Measurements from ENCODE around the gene COX6B2.

COX6B2 gene

DNA sequence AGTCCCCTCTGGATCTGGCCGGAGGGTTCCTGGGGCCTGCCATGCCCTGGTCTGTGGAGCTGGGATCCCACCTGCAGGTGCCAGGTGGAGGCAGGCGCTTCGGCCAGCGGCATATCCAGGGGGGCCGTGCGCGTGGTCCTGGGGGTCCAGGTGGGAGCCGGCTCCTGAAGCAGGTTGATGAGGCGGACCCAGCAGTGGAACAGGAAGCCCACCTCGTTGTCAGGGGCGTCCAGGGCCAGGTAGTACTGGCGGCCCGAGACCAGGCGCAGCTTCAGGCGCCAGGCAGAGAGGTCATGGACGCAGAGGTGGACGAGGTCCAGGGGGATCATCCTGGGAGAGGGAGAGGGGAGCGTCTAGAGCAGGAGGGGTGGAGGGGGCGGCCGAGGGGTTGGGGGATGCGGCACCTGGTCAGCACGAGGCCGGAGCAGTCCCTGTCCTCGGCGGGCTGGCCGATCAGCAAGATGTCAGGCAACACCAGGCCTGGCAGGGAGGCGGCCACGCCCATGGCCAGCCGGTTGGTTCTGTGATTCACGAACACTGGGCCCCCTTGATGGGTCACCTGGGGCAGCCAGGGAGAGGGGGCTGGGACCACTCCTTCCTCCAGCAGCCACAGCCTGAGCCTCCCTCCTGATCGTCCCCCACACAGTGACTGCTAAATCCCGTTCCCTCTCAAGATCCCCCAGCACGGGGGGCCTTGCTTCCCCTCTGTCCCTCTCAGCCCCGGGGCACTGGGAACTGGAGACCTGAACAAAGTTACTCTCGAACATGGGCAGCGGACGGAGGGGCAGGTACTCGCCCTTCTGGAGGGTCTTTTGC, 7.9 kb upstream of the COX6B2 start:
- DNase-seq (ENCODE audit: low read depth in 2 of 3, low spot score in 1 of 3): no peak

DNA sequence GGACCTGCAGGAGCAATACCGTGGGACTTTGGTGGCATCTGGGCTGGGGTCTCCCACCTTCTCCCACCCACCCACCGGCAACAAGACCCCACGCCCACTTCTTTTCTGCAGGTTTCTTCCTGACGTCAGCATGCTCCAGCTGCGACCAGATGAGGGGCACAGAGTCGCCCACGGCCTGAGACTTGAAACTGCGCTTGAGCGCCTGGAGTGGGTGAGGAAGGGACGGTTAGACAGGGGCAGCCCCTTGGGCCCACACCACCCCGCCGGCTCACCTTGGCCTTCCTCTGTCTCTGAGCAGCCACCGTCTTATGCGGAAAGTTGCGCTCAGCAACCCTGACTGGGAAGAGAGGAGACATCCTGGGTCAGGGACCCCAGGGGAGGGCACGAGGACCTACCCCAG, 6.4 kb upstream of the COX6B2 start:
- no peak for DNase-seq (ENCODE audit: low read depth in 2 of 3, low spot score in 1 of 3)

GRCh38 chr19:55358943-55359908, 4.7 kb upstream of the COX6B2 start:
- DNase-seq (ENCODE audit: low read depth in 2 of 3, low spot score in 1 of 3): no peak

- DNase-seq (ENCODE audit: low read depth in 2 of 3, low spot score in 1 of 3): no peak
These were observed 4.0 kb upstream of the COX6B2 start for GRCh38 chr19:55358493-55358892.

GRCh38 chr19:55355213-55355821, 798 bp upstream of the COX6B2 start:
- no peak for DNase-seq (ENCODE audit: low read depth in 2 of 3, low spot score in 1 of 3)

GRCh38 chr19:55353803-55354697, 469 bp downstream of the COX6B2 start:
- peak in 1 of 3 donors; percentile 58 for DNase-seq (ENCODE audit: low read depth in 2 of 3, low spot score in 1 of 3)

DNA sequence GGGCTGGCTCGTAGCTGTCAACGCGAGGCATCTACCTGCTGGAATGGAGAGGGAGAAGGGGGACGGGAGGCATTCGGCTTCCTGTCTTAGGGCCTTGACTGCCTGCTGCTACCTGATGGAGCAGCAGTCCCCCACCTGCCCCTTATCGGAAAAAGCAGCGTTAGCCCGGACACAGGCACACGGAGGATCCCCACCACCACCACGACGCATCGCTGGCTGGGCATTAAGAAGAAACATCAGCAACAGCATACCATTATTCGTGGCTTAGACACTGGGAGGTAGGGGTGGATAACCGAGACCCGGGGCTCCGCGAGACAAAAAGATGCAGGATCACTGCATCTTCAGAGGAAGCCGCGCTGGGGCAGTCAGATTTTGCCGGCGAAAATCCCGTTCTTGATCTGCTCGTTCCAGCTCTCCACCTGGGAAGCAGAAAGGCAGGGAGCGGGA, 1.1 kb downstream of the COX6B2 start:
- DNase-seq (ENCODE audit: low read depth in 2 of 3, low spot score in 1 of 3): no peak

DNA sequence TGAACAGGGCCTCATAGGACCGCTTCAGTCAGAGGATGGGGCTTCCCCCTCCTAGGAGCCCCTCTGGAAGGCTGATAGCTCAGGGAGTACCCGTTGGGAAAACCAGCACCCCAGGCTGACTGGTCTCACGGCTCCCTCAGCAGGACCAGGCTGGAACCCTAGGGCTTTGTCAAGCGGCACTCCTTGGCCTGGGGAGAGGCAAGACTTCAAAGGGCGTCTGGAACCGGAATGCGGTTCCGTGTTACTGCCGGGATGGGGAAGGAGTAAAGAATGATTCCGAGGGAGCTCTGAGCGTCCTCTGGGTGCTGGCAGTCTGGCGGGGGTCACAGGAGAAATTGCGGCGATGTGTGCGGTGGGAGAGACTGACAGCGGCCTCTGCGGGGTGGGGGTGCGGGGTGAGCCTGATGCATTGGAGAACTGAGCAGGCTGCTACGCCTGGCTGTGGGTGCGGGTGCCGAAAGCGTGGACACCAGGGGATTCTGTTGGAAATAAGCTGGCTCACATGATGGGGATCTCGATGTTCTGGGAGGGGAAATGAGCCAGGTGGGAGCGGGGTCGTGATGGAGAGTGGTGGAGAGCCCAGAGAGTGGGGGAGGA, 1.9 kb downstream of the COX6B2 start:
- no peak for DNase-seq (ENCODE audit: low read depth in 2 of 3, low spot score in 1 of 3)

GRCh38 chr19:55352040-55352439, 2.5 kb downstream of the COX6B2 start:
- no peak for DNase-seq (ENCODE audit: low read depth in 2 of 3, low spot score in 1 of 3)

GRCh38 chr19:55350620-55351315, 3.8 kb downstream of the COX6B2 start:
- DNase-seq (ENCODE audit: low read depth in 2 of 3, low spot score in 1 of 3): no peak

- DNase-seq (ENCODE audit: low read depth in 2 of 3, low spot score in 1 of 3): no peak
These were observed 6.0 kb downstream of the COX6B2 start for GRCh38 chr19:55348317-55349034.

DNA sequence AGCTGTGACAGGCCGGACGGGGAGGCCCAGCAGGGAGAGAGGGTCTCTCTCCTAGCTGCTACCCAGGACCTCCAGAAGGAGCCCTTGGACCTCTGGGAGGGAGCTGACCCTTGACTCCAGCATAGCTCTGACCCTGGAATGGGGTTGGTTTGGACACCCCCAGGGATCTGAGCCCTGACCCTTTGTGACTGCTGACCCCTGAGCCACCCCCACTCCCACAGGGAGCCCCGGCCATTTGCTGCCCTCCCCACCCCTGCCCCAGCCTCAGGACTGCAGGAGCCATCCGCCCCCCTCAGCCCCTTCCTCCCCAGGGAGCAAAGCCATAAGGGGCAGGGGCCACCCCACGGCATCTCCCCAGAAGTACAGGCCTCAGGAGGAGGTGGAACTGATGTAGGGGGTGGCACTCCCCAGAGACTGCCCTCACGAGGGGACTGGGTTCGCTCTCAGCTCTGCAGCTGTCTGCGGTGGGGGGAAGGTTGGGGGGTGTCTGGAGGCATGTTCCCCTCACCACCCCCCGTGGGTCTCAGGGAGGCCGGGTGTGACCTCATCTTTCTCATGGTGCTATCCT, 7.0 kb downstream of the COX6B2 start:
- no peak for DNase-seq (ENCODE audit: low read depth in 2 of 3, low spot score in 1 of 3)

DNA sequence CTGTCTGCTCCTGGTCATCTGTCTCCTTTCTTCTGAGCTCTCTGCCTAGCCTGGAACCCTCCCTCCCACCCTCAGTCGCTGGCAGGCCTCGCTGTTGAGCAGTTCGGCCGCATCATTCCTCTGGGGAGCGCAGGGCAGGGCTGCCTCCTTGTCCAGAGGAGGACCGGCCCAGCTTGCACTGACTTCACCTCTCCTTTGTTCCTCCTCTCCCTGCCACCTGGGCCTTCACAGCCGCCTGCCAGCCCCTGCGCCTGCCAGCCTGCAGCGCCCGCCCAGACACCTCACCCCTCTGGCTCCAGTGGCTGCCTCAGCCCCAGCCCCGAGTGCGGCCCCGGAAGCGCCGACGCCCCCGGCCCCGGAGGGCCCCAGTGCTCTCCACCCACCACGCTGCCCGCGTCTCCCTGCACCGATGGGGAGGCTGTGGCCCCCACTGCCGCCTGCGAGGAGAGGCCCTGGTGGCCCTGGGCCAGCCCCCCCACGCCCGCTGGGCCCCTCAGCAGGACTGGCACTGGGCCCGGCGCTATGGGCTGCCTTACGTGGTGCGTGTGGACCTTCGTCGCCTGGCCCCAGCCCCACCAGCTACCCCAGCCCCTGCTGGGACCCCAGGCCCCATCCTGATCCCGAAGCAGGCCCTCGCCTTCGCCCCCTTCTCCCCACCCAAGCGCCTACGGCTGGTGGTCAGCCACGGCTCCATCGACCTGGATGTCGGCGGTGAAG, 7.6 kb downstream of the COX6B2 start:
- DNase-seq (ENCODE audit: low read depth in 2 of 3, low spot score in 1 of 3): no peak

GRCh38 chr19:55345818-55346724, 8.4 kb downstream of the COX6B2 start:
- no peak for DNase-seq (ENCODE audit: low read depth in 2 of 3, low spot score in 1 of 3)

DNA sequence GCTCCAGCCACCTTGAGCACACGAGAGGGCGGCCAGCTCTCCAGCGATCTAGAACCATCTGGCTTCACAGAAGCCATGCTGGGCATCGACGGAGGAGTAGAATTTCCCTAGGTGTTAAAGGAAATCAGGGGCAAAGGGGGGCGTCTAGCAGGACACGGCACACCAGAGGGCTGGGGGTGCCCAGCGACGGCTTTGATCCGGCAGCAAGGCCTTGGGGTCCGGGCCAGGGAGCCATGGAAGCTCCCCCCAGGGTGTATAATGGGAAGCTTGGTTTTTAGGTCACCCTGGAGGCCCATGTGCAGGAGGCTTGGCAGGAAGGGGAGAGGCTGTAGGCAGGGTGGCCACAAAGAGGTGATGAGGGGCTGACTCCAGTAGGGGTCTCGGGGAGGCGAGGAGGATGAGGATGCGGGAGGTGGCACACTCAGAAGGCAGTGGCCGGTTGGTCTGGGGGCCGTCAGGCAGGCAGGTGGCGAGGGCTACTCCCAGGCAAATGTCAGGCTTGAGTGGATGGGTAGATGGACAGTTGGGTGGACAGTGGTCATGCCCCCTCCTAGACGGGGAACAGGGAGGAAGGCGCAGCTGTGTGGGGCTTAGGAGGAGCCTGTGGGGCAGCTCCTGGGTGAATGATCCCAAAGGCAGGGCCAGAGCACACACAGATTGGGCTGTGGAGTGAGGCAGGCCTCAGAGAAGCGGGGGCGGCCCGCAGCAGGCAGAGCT, 9.3 kb downstream of the COX6B2 start:
- no peak for DNase-seq (ENCODE audit: low read depth in 2 of 3, low spot score in 1 of 3)

GRCh38 chr19:55344444-55344843, 10.1 kb downstream of the COX6B2 start:
- DNase-seq (ENCODE audit: low read depth in 2 of 3, low spot score in 1 of 3): no peak
